Activated CD4-positive, alpha-beta T cell treated with anti-CD3 and anti-CD28 coated beads, Interleukin-2, amount 50 U/mL, for 48 hours (primary cell): ENCODE results near the gene PPT1.
"Not testable (repeated sequence)": the region's sequence is repeated elsewhere in the genome, so short reads cannot be mapped to it uniquely, and the experiment has no call there.

Experiments used
- DNase-seq, 2 experiments: peaks; one replicate each; pipeline ENCODE4 v3.0.0-alpha.2; 2020

The PPT1 gene

GRCh38 chr1:40053138-40053887 is 43.7 kb downstream of the PPT1 start:
- DNase-seq: no peak

GRCh38 chr1:40050863-40051262 is 46.2 kb downstream of the PPT1 start:
- DNase-seq: no peak

GRCh38 chr1:40049725-40050124 is 47.3 kb downstream of the PPT1 start:
- peak; percentile 28 to 44 for DNase-seq

- no peak for DNase-seq
These were observed 49.3 kb downstream of the PPT1 start for GRCh38 chr1:40047769-40048168.

GRCh38 chr1:40047276-40047675 is 49.8 kb downstream of the PPT1 start:
- no peak for DNase-seq

- DNase-seq: no peak
These were observed 51.3 kb downstream of the PPT1 start for GRCh38 chr1:40045766-40046165.

- no peak for DNase-seq
These were observed 51.9 kb downstream of the PPT1 start for GRCh38 chr1:40045182-40045581.

- no peak for DNase-seq
These were observed 52.9 kb downstream of the PPT1 start for GRCh38 chr1:40044110-40044509.

GRCh38 chr1:40042341-40042740 is 54.7 kb downstream of the PPT1 start:
- DNase-seq: no peak

- DNase-seq: no peak
These were observed 55.6 kb downstream of the PPT1 start for GRCh38 chr1:40041466-40041838.

GRCh38 chr1:40040511-40041465 is 56.3 kb downstream of the PPT1 start, which contains the start of gene CAP1:
Gene CAP1, plus strand, starts transcription at chr1:40040729. Its CDS starts 18,618 bp downstream, at chr1:40059347.
- DNase-seq: peak; percentile 100

GRCh38 chr1:40039757-40040510 is 57.1 kb downstream of the PPT1 start:
- DNase-seq: peak; percentile 83 to 88

GRCh38 chr1:40039245-40039756 is 57.8 kb downstream of the PPT1 start:
- no peak for DNase-seq

GRCh38 chr1:40038697-40039096 is 58.4 kb downstream of the PPT1 start:
- no peak for DNase-seq

GRCh38 chr1:40037254-40037653 is 59.8 kb downstream of the PPT1 start:
- DNase-seq: not testable (repeated sequence)

GRCh38 chr1:40036574-40036973 is 60.5 kb downstream of the PPT1 start:
- DNase-seq: no peak

- no peak for DNase-seq
These were observed 62.2 kb downstream of the PPT1 start for GRCh38 chr1:40034869-40035268.

- DNase-seq: peak; percentile 50 to 53
These were observed 64.7 kb downstream of the PPT1 start for GRCh38 chr1:40032240-40032891.

GRCh38 chr1:40030528-40031135 is 66.4 kb downstream of the PPT1 start:
- DNase-seq: no peak

GRCh38 chr1:40029608-40030007 is 67.4 kb downstream of the PPT1 start:
- DNase-seq: no peak

- DNase-seq: no peak
These were observed 69.4 kb downstream of the PPT1 start for GRCh38 chr1:40027647-40028046.

- DNase-seq: no peak
These were observed 72.4 kb downstream of the PPT1 start for GRCh38 chr1:40024671-40025070.
